ENCODE data around the gene ZYX. TPM values are rescaled to one million over a fixed set of nuclear protein-coding genes. Genes with fewer than 3 reads are reported as not detected.

Gene ZYX
- total and polyA plus RNA-seq, 2 donors from 2014 or later, result 50.1 to 193 TPM

DNA sequence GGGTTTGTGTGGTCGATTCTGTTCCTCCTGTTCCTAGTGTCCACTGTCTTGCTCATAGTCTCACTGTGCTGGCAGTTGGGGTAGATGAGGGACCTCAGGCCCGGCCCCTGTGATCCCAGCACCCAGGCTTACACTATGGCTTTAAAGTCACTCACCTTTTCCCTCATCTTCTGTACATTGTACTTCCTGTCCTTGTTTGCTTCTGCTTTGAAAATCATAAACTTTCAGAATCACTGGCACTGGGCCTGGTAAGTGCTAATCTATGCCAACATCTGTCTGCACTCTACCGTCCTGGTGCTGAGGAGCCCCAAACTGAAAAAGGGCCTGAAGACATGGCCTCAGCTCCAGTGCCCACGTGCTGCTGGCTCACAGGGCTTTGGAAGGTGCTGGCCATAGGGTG, 56.4 kb downstream of the ZYX start:
- TF ChIP-seq, protein P1, sequence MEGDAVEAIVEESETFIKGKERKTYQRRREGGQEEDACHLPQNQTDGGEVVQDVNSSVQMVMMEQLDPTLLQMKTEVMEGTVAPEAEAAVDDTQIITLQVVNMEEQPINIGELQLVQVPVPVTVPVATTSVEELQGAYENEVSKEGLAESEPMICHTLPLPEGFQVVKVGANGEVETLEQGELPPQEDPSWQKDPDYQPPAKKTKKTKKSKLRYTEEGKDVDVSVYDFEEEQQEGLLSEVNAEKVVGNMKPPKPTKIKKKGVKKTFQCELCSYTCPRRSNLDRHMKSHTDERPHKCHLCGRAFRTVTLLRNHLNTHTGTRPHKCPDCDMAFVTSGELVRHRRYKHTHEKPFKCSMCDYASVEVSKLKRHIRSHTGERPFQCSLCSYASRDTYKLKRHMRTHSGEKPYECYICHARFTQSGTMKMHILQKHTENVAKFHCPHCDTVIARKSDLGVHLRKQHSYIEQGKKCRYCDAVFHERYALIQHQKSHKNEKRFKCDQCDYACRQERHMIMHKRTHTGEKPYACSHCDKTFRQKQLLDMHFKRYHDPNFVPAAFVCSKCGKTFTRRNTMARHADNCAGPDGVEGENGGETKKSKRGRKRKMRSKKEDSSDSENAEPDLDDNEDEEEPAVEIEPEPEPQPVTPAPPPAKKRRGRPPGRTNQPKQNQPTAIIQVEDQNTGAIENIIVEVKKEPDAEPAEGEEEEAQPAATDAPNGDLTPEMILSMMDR (IDR thresholded peaks at IDR 0.05; ENCODE audit: borderline replicate concordance, extremely low read depth, insufficient read depth), result no peak
- FAIRE-seq (no peak), DNase-seq (no peak)
- H3K9ac ChIP-seq (ENCODE audit: low read length in 3 of 3), result no peak overlapping the region
- intact Hi-C loops (cut with DNase I), result no loop called here
- no peaks in the 10 kb centered on the region for H3K4me1 ChIP-seq (ENCODE audit: control insufficient read depth in 2 of 3, insufficient read depth in 2 of 3, low read depth in 1 of 3, low read length in 3 of 3)
- H3K4me3 ChIP-seq (ENCODE audit: low read length in 3 of 3), result no peak overlapping the region
- H3K27me3 ChIP-seq (ENCODE audit: control insufficient read depth, insufficient read depth, low read length), result no peaks in the 10 kb centered on the region
- H3K36me3 ChIP-seq (ENCODE audit: control insufficient read depth in 2 of 3, insufficient read depth in 3 of 3, low read length in 3 of 3), result no peaks in the 10 kb centered on the region
- H3K27ac ChIP-seq (ENCODE audit: low read depth in 2 of 2, low read length in 2 of 2), result no peak overlapping the region
- H3K9me3 ChIP-seq (ENCODE audit: control insufficient read depth in 2 of 3, insufficient read depth in 1 of 3, low read length in 3 of 3), result no peaks in the 10 kb centered on the region

DNA sequence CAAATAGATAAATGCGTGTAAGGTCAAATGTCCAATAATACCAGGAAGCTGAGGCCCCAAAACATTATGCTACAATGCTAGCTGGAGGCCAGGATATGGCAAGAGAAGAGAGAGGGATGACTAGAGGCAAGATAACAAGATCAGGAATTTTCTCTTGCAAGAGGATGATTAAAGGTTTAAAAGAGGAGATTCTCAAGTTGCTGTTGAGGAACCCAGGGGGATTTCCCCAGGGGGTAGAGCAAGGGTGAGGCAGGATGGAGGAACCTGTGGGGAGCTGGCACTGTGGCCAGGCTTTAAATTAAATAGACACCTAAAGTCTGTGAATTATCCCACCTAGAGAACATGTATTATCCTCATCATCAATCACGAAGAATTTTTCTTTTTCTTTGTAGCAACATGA, 58.7 kb downstream of the ZYX start:
- FAIRE-seq, result no peak
- intact Hi-C loops (cut with DNase I), result no loop called here

More for the DNA sequence above, 58.7 kb downstream of the ZYX start:
- TF ChIP-seq, protein P1 (IDR thresholded peaks at IDR 0.05; ENCODE audit: borderline replicate concordance, extremely low read depth, insufficient read depth), result no peak
- DNase-seq, result no peak
- Histone ChIP-seq H3K27me3 (ENCODE audit: control insufficient read depth, insufficient read depth, low read length) (no peaks in the 10 kb centered on the region), H3K9me3 (ENCODE audit: control insufficient read depth in 2 of 3, insufficient read depth in 1 of 3, low read length in 3 of 3) (no peaks in the 10 kb centered on the region), H3K9ac (ENCODE audit: low read length in 3 of 3) (no peak overlapping the region), H3K4me3 (ENCODE audit: low read length in 3 of 3) (no peak overlapping the region), H3K36me3 (ENCODE audit: control insufficient read depth in 2 of 3, insufficient read depth in 3 of 3, low read length in 3 of 3) (no peaks in the 10 kb centered on the region), H3K4me1 (ENCODE audit: control insufficient read depth in 2 of 3, insufficient read depth in 2 of 3, low read depth in 1 of 3, low read length in 3 of 3) (no peaks in the 10 kb centered on the region), H3K27ac (ENCODE audit: low read depth in 2 of 2, low read length in 2 of 2) (no peak overlapping the region)

Small RNA genes within 50 kb of the gene (microRNA-seq; reads per million reads assigned to microRNA genes)
- gene MIR6892, result not detected

Other genes starting within 250 kb of the ZYX start
- 0.47 TPM for gene PIP, start 249.3 kb upstream of the ZYX start, total RNA-seq
- gene PIP, start 249.3 kb upstream of the ZYX start, polyA plus RNA-seq (ENCODE audit: insufficient read depth, low read depth, low replicate concordance), result not detected
- not detected for gene TAS2R39, start 197.9 kb upstream of the ZYX start, total RNA-seq
- gene TAS2R39, start 197.9 kb upstream of the ZYX start, polyA plus RNA-seq (ENCODE audit: insufficient read depth, low read depth, low replicate concordance), result not detected
- not detected for gene TAS2R40, start 159.3 kb upstream of the ZYX start, total RNA-seq
- gene TAS2R40, start 159.3 kb upstream of the ZYX start, polyA plus RNA-seq (ENCODE audit: insufficient read depth, low read depth, low replicate concordance), result not detected
- 176 TPM for gene GSTK1, start 117.9 kb upstream of the ZYX start, total RNA-seq
- 469 TPM for gene GSTK1, start 117.9 kb upstream of the ZYX start, polyA plus RNA-seq (ENCODE audit: insufficient read depth, low read depth, low replicate concordance)
- 36.7 TPM for gene TMEM139, start 96.4 kb upstream of the ZYX start, total RNA-seq
- 108 TPM for gene TMEM139, start 96.4 kb upstream of the ZYX start, polyA plus RNA-seq (ENCODE audit: insufficient read depth, low read depth, low replicate concordance)
- gene CASP2, start 93.0 kb upstream of the ZYX start, total RNA-seq, result 36.2 TPM
- gene CASP2, start 93.0 kb upstream of the ZYX start, polyA plus RNA-seq (ENCODE audit: insufficient read depth, low read depth, low replicate concordance), result 6.6 TPM
- 0.35 TPM for gene CLCN1, start 65.2 kb upstream of the ZYX start, total RNA-seq
- gene CLCN1, start 65.2 kb upstream of the ZYX start, polyA plus RNA-seq (ENCODE audit: insufficient read depth, low read depth, low replicate concordance), result not detected
- 0.82 TPM for gene FAM131B, start 18.6 kb upstream of the ZYX start, total RNA-seq
- 0.19 TPM for gene FAM131B, start 18.6 kb upstream of the ZYX start, polyA plus RNA-seq (ENCODE audit: insufficient read depth, low read depth, low replicate concordance)
- 22.3 TPM for gene EPHA1, start 27.5 kb downstream of the ZYX start, total RNA-seq
- 6.9 TPM for gene EPHA1, start 27.5 kb downstream of the ZYX start, polyA plus RNA-seq (ENCODE audit: insufficient read depth, low read depth, low replicate concordance)
- not detected for gene TAS2R60, start 62.1 kb downstream of the ZYX start, total RNA-seq
- not detected for gene TAS2R60, start 62.1 kb downstream of the ZYX start, polyA plus RNA-seq (ENCODE audit: insufficient read depth, low read depth, low replicate concordance)
- not detected for gene TAS2R41, start 96.5 kb downstream of the ZYX start, total RNA-seq
- gene TAS2R41, start 96.5 kb downstream of the ZYX start, polyA plus RNA-seq (ENCODE audit: insufficient read depth, low read depth, low replicate concordance), result not detected
- 2.2 TPM for gene CTAGE15, start 190.5 kb downstream of the ZYX start, total RNA-seq
- not detected for gene CTAGE15, start 190.5 kb downstream of the ZYX start, polyA plus RNA-seq (ENCODE audit: insufficient read depth, low read depth, low replicate concordance)
- gene TCAF2, start 239.6 kb downstream of the ZYX start, total RNA-seq, result 4.2 TPM
- 1.3 TPM for gene TCAF2, start 239.6 kb downstream of the ZYX start, polyA plus RNA-seq (ENCODE audit: insufficient read depth, low read depth, low replicate concordance)

Data from kidney (tissue), 14 donors.